ENCODE results near the gene RAC3.

Gene RAC3

GRCh38 chr17:82058230-82058854 is 26.9 kb downstream of the RAC3 start:
- no peak for DNase-seq

DNA sequence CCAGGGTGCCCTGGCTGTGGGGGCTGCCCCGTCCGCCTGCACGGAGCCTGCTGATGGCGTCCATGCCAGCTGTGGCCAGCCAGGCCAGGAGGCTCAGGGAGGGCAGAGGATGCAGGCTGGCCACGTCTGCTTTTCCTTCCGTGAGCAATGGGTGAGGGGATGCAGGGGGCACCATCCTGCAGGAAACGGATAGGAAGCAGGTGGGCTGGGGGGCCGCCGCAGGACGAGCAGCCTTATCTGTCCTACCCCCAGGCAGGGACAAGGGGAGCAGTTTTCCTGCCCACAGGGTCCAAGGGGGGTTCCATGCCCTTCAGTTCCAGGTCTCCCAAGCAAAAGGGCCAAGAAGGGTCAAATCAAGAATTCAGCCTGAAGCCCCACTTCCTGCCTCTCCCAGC is 27.4 kb downstream of the RAC3 start:
- no peak for DNase-seq

- DNase-seq, result no peak
Measured at GRCh38 chr17:82059272-82060000, 28.0 kb downstream of the RAC3 start.

GRCh38 chr17:82060001-82060380 is 28.5 kb downstream of the RAC3 start:
- DNase-seq, result no peak

DNA sequence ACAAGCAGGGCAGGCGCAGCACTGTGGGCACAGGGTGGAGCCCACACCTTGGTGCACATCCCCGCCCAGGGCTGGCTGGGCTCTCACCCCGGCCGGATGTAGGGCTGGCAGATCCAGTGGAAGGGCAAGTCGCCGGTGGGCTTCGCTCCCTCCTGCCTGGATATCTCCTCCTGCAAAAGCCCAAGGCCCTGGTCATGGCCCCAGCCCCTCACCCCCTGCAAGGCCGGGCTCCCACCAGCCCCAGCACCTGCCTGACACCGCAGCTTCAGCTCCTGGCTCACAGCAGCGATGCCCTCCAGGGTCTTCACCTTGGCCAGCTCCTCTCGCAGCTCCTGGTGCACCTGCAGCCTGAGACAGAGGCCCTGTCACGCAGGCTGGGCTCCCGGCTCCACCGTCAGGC is 29.1 kb downstream of the RAC3 start:
- DNase-seq, result no peak

- DNase-seq, result no peak
Measured at GRCh38 chr17:82061047-82061925, 29.8 kb downstream of the RAC3 start.

DNA sequence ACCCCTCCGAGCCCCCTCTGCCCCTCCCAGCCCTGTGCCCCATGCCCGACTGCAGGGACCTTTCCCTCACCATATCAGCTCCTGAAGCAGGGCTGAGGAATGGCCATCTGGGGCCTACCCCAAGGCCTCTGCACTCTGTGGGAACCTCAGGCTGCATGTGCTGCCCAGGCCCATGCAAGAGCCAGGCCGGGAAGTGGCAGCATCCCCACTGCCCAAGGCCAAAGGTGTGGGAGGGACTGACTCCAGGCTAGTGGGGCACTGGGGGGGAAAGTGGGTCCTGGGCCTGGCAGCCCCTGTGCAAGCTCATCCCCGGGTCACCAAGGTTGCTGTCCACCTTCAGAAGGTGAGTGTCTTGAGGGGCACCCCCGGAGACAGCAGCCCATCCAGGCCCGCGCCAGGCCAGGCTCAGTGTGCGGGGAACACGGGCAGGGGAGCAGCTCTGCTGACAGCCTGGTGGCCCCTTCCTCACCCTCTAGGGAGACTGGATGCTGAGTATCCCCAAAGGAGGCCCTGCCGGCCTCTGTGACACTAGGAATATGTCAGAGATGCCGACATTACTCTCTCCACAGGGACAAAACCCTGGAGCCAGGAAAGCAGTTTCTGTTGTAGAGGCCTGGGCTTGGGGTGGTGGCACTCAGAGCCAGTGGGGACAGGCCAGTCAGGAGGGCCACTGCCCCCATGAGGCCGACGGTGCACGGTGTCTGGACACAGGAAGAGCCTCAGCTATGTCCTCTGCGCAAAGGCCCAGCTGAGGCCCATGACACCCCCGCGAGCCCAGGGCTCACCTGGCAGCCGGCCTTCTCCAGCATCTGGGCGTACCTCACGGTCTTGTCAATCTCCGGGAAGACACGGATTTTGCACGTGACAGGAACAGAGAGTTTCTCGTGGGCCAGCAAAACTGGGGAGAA is 30.9 kb downstream of the RAC3 start:
- no peak for DNase-seq

GRCh38 chr17:82062984-82063368 is 31.5 kb downstream of the RAC3 start:
- no peak for DNase-seq

- no peak for DNase-seq
Measured at GRCh38 chr17:82063424-82064415, 32.2 kb downstream of the RAC3 start.

DNA sequence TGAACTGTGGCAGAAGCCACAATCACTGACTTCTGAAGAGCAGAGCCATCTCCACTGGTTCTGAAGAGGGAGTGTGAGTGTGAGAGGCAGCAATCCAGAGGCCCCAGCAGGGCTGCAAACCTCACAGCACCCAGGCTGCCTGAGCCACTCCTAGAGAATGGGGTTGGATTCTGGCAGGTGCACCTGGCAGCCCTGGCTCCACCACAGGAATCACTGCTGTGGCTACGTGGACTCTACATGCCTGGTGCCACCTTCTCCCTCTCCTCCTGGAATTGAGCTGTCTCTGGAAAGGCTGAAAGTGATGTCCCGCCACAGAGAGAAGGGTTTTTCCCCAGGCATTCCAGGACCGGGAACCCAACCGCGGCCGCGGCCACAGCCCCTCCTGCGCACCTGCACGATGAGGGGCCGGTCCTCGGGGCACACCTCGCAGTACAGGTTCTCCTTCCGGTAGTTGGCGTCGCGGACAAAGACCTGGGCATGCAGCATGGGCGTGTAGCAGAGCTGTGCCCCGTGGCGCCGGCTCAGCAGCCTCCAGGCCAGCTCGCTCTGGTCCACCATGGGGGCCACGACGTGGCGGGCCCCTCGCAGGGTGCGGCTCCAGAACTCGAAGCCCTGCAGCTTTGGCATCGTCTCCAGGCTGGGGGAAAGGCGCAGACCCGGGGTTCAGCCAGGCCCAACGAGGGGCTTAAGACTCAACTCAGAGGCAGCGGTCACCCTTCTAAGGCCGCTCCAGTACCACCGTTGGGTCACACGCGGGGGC is 33.1 kb downstream of the RAC3 start:
- DNase-seq, result no peak

GRCh38 chr17:82065193-82065637 is 33.7 kb downstream of the RAC3 start:
- DNase-seq, result no peak

GRCh38 chr17:82065638-82066303 is 34.3 kb downstream of the RAC3 start, which contains the start of gene DUS1L:
TSS of gene DUS1L (minus strand) at chr17:82065804. CDS start at chr17:82065059, 745 bp downstream.
- peak; percentile 74 to 77 for DNase-seq

DNA sequence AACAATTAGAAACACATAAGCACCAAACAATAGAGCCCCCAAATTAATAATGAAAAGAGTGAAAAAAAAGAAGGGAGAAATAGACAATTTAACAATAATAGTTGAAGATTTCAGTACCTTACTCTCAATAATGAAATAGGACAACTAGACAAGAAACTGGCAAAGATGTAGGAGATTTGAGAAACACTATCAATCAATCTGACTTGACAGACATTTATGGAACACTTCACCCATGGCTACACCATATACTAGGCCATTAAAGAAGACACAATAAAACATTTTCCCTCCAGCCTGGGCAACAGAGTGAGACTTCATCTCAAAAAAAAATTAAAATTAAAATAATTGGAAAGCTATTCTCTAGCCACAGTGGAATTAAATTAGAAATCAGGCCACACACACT is 39.1 kb downstream of the RAC3 start:
- DNase-seq, result no peak

GRCh38 chr17:82072827-82073226 is 41.3 kb downstream of the RAC3 start:
- DNase-seq, result no peak

GRCh38 chr17:82073446-82073845 is 42.0 kb downstream of the RAC3 start:
- no peak for DNase-seq

- no peak for DNase-seq
Measured at GRCh38 chr17:82076018-82076784, 44.7 kb downstream of the RAC3 start.

GRCh38 chr17:82076785-82077591 is 45.5 kb downstream of the RAC3 start:
- no peak for DNase-seq

All from activated CD4-positive, alpha-beta T cell treated with anti-CD3 and anti-CD28 coated beads, Interleukin-2, amount 50 U/mL, for 48 hours (primary cell).